HG03520 (cell line): ENCODE results near the gene GLRX2.
"Not testable (repeated sequence)": the region's sequence is repeated elsewhere in the genome, so short reads cannot be mapped to it uniquely, and the experiment has no call there.

ENCODE experiments used
- ATAC-seq: cut with Tn5 transposase; IDR thresholded peaks from one replicate; pipeline ENCODE4 v1.9.1; 2021; ENCODE audit warnings: mild to moderate bottlenecking, moderate library complexity; ENCODE audit not compliant: unreplicated experiment

GLRX2 gene

GRCh38 chr1:193066606-193067005 is 38.6 kb downstream of the GLRX2 start:
- no peak for ATAC-seq

GRCh38 chr1:193065954-193066353 is 39.3 kb downstream of the GLRX2 start:
- ATAC-seq: no peak

- no peak for ATAC-seq
Observed at GRCh38 chr1:193062698-193063463, 42.3 kb downstream of the GLRX2 start.

- no peak for ATAC-seq
Observed at GRCh38 chr1:193060938-193061337, 44.3 kb downstream of the GLRX2 start.

- no peak for ATAC-seq
Observed at GRCh38 chr1:193060406-193060805, 44.8 kb downstream of the GLRX2 start.

GRCh38 chr1:193060115-193060403 is 45.2 kb downstream of the GLRX2 start:
- no peak for ATAC-seq

- peak; percentile 91 for ATAC-seq
Observed at GRCh38 chr1:193059282-193060114, 45.7 kb downstream of the GLRX2 start, which contains the start of the genes RO60 and UCHL5. RO60 (plus strand) TSS chr1:193059612; CDS start chr1:193069055, 9,443 bp downstream. UCHL5 (minus strand) TSS chr1:193059360; CDS start chr1:193059260, 100 bp downstream.

GRCh38 chr1:193058529-193059281 is 46.5 kb downstream of the GLRX2 start:
- ATAC-seq: peak; percentile 55

- ATAC-seq: no peak
Observed at GRCh38 chr1:193054169-193054675, 51.0 kb downstream of the GLRX2 start.

GRCh38 chr1:193048913-193049312 is 56.3 kb downstream of the GLRX2 start:
- ATAC-seq: not testable (repeated sequence)
